ENCODE measurements around the gene RALGAPA1. TPM values are rescaled to one million over a fixed set of nuclear protein-coding genes. Genes with fewer than 3 reads are reported as not detected.

The RALGAPA1 gene
- total and polyA plus RNA-seq, 9 of the 15 experiments (the other 6 are each of a cell fraction or from before 2014, with no cell fraction given) = 2.5 to 16.3 (median 6.2) TPM

- TF ChIP-seq REST (IDR thresholded peaks at IDR 0.05; ENCODE audit: borderline replicate concordance) (0 out of 2 replicates have a peak, but pooled peaks have one; percentile 12), REST (CRISPR knock-in tag; IDR thresholded peaks at IDR 0.05; ENCODE audit: low read depth) (no peak), ZFX (CRISPR knock-in tag; IDR thresholded peaks at IDR 0.05) (peak; percentile 96), TOE1 (IDR thresholded peaks at IDR 0.05; ENCODE audit: borderline replicate concordance) (0 out of 2 replicates have a peak, but pooled peaks have one; percentile 27), TOE1 (CRISPR knock-in tag; IDR thresholded peaks at IDR 0.05; ENCODE audit: borderline replicate concordance, low read depth) (no peak), ZBTB12 (CRISPR knock-in tag; IDR thresholded peaks at IDR 0.05) (peak; percentile 69), KLF10 (CRISPR knock-in tag; IDR thresholded peaks at IDR 0.05) (no peak), POLR2G (IDR thresholded peaks at IDR 0.05; ENCODE audit: low read depth, low read length) (peak; percentile 91), ATF7 (IDR thresholded peaks at IDR 0.05) (0 out of 2 replicates have a peak, but pooled peaks have one; percentile 35), SMARCC2 (IDR thresholded peaks at IDR 0.05; ENCODE audit: low read depth) (no peak), RBBP5 (IDR thresholded peaks at IDR 0.05; ENCODE audit: borderline replicate concordance, insufficient read depth, low read length, poor library complexity, severe bottlenecking) (peak; percentile 87), NFYB (IDR thresholded peaks at IDR 0.05; ENCODE audit: extremely low read depth, insufficient read length) (peak; percentile 56), HSF4 (CRISPR knock-in tag; IDR thresholded peaks at IDR 0.05; ENCODE audit: borderline replicate concordance) (no peak), ETV5 (CRISPR knock-in tag; IDR thresholded peaks at IDR 0.05; ENCODE audit: low read depth) (peak; percentile 59; the same call in 1 of the 2 replicates)
These were observed 17.3 kb upstream of the RALGAPA1 start, which contains the start of gene BRMS1L (continued) for GRCh38 chr14:35826218-35826951.

All from K562 (cell line).